Tibial nerve (tissue), 4 donors: Measurements from ENCODE around the gene RCAN2. TPM values are rescaled to one million over a fixed set of nuclear protein-coding genes. Genes with fewer than 3 reads are reported as not detected.

Experiments
- DNase-seq, 2 donors: peaks; one replicate each; pipeline ENCODE4 v3.0.0-alpha.2; 2019; ENCODE audit warnings: low spot score in 2 of 2
- H3K27ac ChIP-seq, 4 donors: fragments of 200-600 bp; sonication (generic) in 3 of 4; one replicate each; pipeline ENCODE4 v1.5.1; 2017 to 2019; ENCODE audit warnings: mild to moderate bottlenecking in 1 of 4
- H3K27me3 ChIP-seq, 2 donors: fragments of 200-600 bp; sonication (generic) in 1 of 2; one replicate each; pipeline versions ENCODE4 v1.5.1 to v1.6.0; 2017 to 2019
- H3K36me3 ChIP-seq, 3 donors: fragments of 200-600 bp; sonication (generic); one replicate each; pipeline ENCODE4 v1.5.1; 2018 to 2019
- H3K4me1 ChIP-seq, 4 donors: fragments of 200-600 bp; sonication (generic) in 3 of 4; one replicate each; pipeline ENCODE4 v1.5.1; 2017 to 2019
- H3K4me3 ChIP-seq, 4 donors: fragments of 200-600 bp; sonication (generic) in 3 of 4; one replicate each; pipeline ENCODE4 v1.5.1; 2017 to 2019; ENCODE audit warnings: mild to moderate bottlenecking in 1 of 4, moderate library complexity in 1 of 4
- H3K9me3 ChIP-seq, 4 donors: fragments of 200-600 bp; sonication (generic) in 3 of 4; one replicate each; pipeline ENCODE4 v1.5.1; 2017 to 2019
- CTCF ChIP-seq, 5 experiments: fragments of 200-600 bp in 3 of 5; fragments of 450-650 bp in 2 of 5; sonication (generic) in 3 of 5; IDR thresholded peaks; one replicate each; pipeline ENCODE4 v1.5.1; 2016 to 2019; ENCODE audit warnings: antibody characterized with exemption in 5 of 5, mild to moderate bottlenecking in 3 of 5, moderate library complexity in 2 of 5
- EP300 ChIP-seq, 2 donors: sonication (generic); formaldehyde crosslinking; IDR thresholded peaks; one replicate each; pipeline ENCODE4 v1.6.1; 2017; ENCODE audit warnings: antibody characterized with exemption in 2 of 2, mild to moderate bottlenecking in 1 of 2
- POLR2A ChIP-seq, 2 donors: fragments of 450-650 bp; IDR thresholded peaks; one replicate each; pipeline ENCODE4 v1.6.1; 2017; ENCODE audit warnings: antibody characterized with exemption in 2 of 2, mild to moderate bottlenecking in 2 of 2, moderate library complexity in 2 of 2
- WGBS, 2 donors: methylation state at CpG; one replicate each; pipeline ENCODE4 v1.1.5; 2018; 5-methylcytosine and 5-hydroxymethylcytosine counted together
- total RNA-seq, 4 donors: library from RNA; depleted of rRNA; stranded (reverse); fragments of >200 nt; gene quantifications; one replicate each; pipeline ENCODE4 v1.1.0, GENCODE V29; 2016

Gene RCAN2
- total RNA-seq, 4 donors from 2014 or later: 6.6 to 19.4 (median 15.0) TPM

DNA sequence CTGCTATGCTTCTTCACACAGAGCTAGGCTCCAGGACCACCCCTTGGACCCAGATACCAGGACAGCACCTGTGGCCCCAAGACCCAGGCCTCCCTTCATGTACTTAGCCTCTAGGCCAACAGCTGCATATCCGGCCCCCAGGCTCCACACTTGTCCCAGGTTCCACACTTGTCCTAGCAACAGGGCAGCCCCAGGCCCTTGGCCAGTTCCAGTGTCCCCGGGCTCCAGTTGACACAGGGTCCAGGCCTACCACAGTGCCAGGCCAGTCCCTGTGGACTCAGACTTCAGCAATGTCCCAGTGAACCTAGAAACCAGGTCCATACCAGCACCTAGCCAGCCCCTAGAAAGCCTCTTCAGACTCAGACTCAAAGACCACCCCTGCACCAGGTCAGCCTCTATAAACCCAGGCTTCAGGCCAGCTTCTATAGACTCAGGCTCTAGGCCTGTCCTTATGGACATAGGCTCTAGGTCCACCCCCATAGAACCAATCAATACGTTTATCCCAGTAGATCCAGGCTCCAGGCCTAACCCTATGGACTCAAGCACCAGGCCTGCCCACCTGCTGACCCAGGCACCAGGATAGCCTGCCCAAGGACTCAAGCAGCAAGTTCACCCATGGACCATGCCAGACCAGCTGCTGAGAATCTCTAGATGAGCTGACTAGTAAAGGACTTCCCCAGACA is 46.3 kb downstream of the RCAN2 start:
- TF ChIP-seq CTCF (IDR thresholded peaks at IDR 0.05) (no peak), EP300 (IDR thresholded peaks at IDR 0.05) (no peak), POLR2A (IDR thresholded peaks at IDR 0.05) (no peak)
- 90 to 97% methylated on average over 3 of the region's 3 CpGs for WGBS, 2 donors
- Histone ChIP-seq H3K27me3 (no peaks in the 10 kb centered on the region), H3K4me3 (no peak overlapping the region), H3K36me3 (no peaks in the 10 kb centered on the region), H3K9me3 (peaks cover 0 to 41% (median 8%) of the 10 kb centered on the region in 4 donors), H3K27ac (no peak overlapping the region), H3K4me1 (peaks cover 0 to 9% (median 4%) of the 10 kb centered on the region in 4 donors)
- DNase-seq: no peak

GRCh38 chr6:46443623-46444022 is 47.6 kb downstream of the RCAN2 start:
- H3K27ac ChIP-seq: no peak overlapping the region
- no peak for TF ChIP-seq POLR2A (IDR thresholded peaks at IDR 0.05)
- no peak for TF ChIP-seq CTCF (IDR thresholded peaks at IDR 0.05)
- TF ChIP-seq EP300 (IDR thresholded peaks at IDR 0.05): no peak
- H3K36me3 ChIP-seq: no peaks in the 10 kb centered on the region
- no peaks in the 10 kb centered on the region for H3K27me3 ChIP-seq
- peaks cover 0 to 9% (median 4%) of the 10 kb centered on the region in 4 donors for H3K4me1 ChIP-seq
- no peak for DNase-seq
- WGBS, 2 donors: 87 to 88% methylated on average over 3 of the region's 3 CpGs
- H3K9me3 ChIP-seq: peaks cover 0 to 28% (median 5%) of the 10 kb centered on the region in 4 donors
- no peak overlapping the region for H3K4me3 ChIP-seq

DNA sequence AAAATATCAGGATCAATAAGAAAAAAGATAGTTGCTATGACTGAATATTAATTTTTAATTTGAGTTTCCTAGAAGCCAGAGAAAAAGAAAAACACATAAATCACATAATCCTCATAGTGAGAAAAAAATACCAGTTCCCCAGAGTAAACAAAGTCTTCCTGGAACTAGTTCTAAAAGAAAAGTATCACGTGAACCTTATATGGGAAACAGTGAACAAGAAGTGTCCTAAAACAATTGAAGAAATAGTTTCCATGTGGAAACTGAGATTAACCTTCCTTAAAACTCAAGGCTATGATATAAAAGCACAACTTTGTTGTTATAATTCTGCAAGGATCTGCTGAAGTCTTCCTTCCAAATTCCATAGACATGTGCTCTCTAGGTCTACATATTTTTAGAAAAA is 50.6 kb downstream of the RCAN2 start:
- TF ChIP-seq POLR2A (IDR thresholded peaks at IDR 0.05) (no peak), CTCF (IDR thresholded peaks at IDR 0.05) (no peak), EP300 (IDR thresholded peaks at IDR 0.05) (no peak)
- WGBS, 2 donors: 44 to 45% methylated on average over 1 of the region's 1 CpG
- Histone ChIP-seq H3K4me1 (peaks cover 0 to 13% (median 4%) of the 10 kb centered on the region in 4 donors), H3K27me3 (no peaks in the 10 kb centered on the region), H3K9me3 (peaks cover 0 to 11% (median 2%) of the 10 kb centered on the region in 4 donors), H3K27ac (peak overlapping the region in 2 of 4 donors; percentile 45 to 48), H3K36me3 (no peaks in the 10 kb centered on the region), H3K4me3 (no peak overlapping the region)
- no peak for DNase-seq

DNA sequence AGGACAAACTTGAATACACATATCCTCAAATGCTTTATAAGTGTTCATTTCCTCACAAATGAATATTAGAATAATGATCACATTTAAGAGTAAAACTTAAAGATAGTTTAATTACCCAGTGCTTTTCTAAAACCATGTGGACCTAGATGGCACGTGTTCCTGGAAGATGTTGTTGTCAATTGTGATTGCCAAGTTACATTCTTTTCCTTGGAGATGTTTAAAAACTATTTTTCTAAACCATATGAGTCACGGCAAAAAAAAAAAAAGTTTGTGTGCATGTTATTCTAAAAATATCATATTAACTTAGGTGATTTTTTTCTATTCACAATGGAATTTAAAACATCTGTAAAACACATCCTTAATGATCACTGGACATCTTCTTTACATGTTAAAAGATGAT is 51.1 kb downstream of the RCAN2 start:
- Histone ChIP-seq H3K9me3 (peaks cover 0 to 6% (median under 1%) of the 10 kb centered on the region in 4 donors), H3K4me3 (no peak overlapping the region), H3K27me3 (no peaks in the 10 kb centered on the region), H3K4me1 (peaks cover 0 to 13% (median 4%) of the 10 kb centered on the region in 4 donors), H3K27ac (no peak overlapping the region), H3K36me3 (no peaks in the 10 kb centered on the region)
- TF ChIP-seq POLR2A (IDR thresholded peaks at IDR 0.05) (no peak), CTCF (IDR thresholded peaks at IDR 0.05) (no peak), EP300 (IDR thresholded peaks at IDR 0.05) (no peak)
- no peak for DNase-seq
- WGBS, 2 donors: 30 to 42% methylated on average over 2 of the region's 2 CpGs

- no peak for DNase-seq
- Histone ChIP-seq H3K27ac (no peak overlapping the region), H3K9me3 (no peaks in the 10 kb centered on the region), H3K4me3 (no peak overlapping the region), H3K27me3 (no peaks in the 10 kb centered on the region), H3K36me3 (no peaks in the 10 kb centered on the region), H3K4me1 (peaks cover 0 to 13% (median 4%) of the 10 kb centered on the region in 4 donors)
- TF ChIP-seq EP300 (IDR thresholded peaks at IDR 0.05) (no peak), CTCF (IDR thresholded peaks at IDR 0.05) (no peak), POLR2A (IDR thresholded peaks at IDR 0.05) (no peak)
- WGBS, 2 donors: 89 to 96% methylated on average over 4 of the region's 4 CpGs
These were observed 53.0 kb downstream of the RCAN2 start for GRCh38 chr6:46438245-46438644.
